ENCODE measurements around the gene DDX20.

DNA sequence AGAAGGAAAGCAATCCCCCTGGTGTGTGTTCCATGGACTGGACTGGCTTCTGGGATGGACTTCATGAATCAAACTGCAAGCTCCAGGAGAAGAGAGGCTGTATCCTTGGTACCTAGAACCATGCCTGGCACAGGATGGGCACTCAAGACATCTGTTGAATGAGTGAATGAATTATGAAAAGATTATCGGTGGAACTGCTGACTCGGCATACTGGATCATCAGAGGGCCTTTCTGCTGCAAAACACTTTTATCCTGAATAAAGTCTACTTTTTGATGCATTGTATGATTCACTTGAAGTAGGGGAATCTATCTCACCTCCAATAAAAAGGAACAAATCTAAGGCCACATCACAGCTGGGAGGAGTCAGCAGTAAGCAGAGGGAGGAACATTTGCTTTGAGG is 42.9 kb downstream of the DDX20 start:
- TF ChIP-seq CTCF (IDR thresholded peaks at IDR 0.05) (no peak), POLR2A (IDR thresholded peaks at IDR 0.05) (no peak)
